HepG2 (cell line): ENCODE measurements around the gene ODC1. TPM values are rescaled to one million over a fixed set of nuclear protein-coding genes. Genes with fewer than 3 reads are reported as not detected.

Experiments used
- CCDC6 ChIP-seq: sonication (generic); formaldehyde crosslinking; IDR thresholded peaks from 2 replicates; pipeline ENCODE4 v1.8.1; 2022; ENCODE audit warnings: mild to moderate bottlenecking, missing genetic modification reagents, moderate library complexity
- CENPT ChIP-seq: sonication (generic); formaldehyde crosslinking; IDR thresholded peaks from 2 replicates; pipeline ENCODE4 v1.8.0; 2022; ENCODE audit warnings: low read depth, mild to moderate bottlenecking, moderate library complexity, missing genetic modification reagents
- CREB1 ChIP-seq, 2 experiments: fragments of 450-650 bp in 1 of 2; IDR thresholded peaks; 2 replicates each; pipeline ENCODE4 v1.6.1; 2016 to 2017; ENCODE audit warnings: control low read depth in 1 of 2, mild to moderate bottlenecking in 1 of 2, missing compliant biosample characterization in 1 of 2, missing genetic modification characterization in 1 of 2
- GABPB1 ChIP-seq: IDR thresholded peaks from 2 replicates; pipeline ENCODE4 v1.6.1; 2016; ENCODE audit warnings: mild to moderate bottlenecking, missing genetic modification reagents, moderate library complexity, missing compliant biosample characterization
- HNRNPUL1 ChIP-seq: fragments of 200-400 bp; formaldehyde crosslinking; IDR thresholded peaks from 2 replicates; pipeline ENCODE4 v1.6.1; 2017; ENCODE audit warnings: low read depth, mild to moderate bottlenecking, low read length, moderate library complexity
- IRF1 ChIP-seq: sonication (generic); formaldehyde crosslinking; IDR thresholded peaks from 2 replicates; pipeline ENCODE4 v1.4.0; 2020; ENCODE audit warnings: low read depth, mild to moderate bottlenecking, missing genetic modification reagents
- NFYB ChIP-seq: sonication (generic); formaldehyde crosslinking; IDR thresholded peaks from 2 replicates; pipeline ENCODE4 v1.4.0; 2020; ENCODE audit warnings: missing genetic modification reagents
- NFYC ChIP-seq: IDR thresholded peaks from 2 replicates; pipeline ENCODE4 v1.6.1; 2016; ENCODE audit warnings: missing genetic modification reagents, missing compliant biosample characterization
- PATZ1 ChIP-seq: sonication (generic); formaldehyde crosslinking; IDR thresholded peaks from 2 replicates; pipeline ENCODE4 v1.4.0; 2020; ENCODE audit warnings: missing genetic modification reagents
- PREB ChIP-seq: sonication (generic); formaldehyde crosslinking; IDR thresholded peaks from 2 replicates; pipeline ENCODE4 v1.4.0; 2020; ENCODE audit warnings: missing genetic modification reagents
- SMAD9 ChIP-seq: sonication (generic); formaldehyde crosslinking; IDR thresholded peaks from 2 replicates; pipeline ENCODE4 v1.5.1; 2020; ENCODE audit warnings: mild to moderate bottlenecking, missing genetic modification reagents
- SNAI1 ChIP-seq: sonication (generic); formaldehyde crosslinking; IDR thresholded peaks from 2 replicates; pipeline ENCODE4 v1.5.0; 2020; ENCODE audit warnings: mild to moderate bottlenecking, missing genetic modification reagents, borderline replicate concordance
- TGIF2 ChIP-seq: IDR thresholded peaks from 2 replicates; pipeline ENCODE4 v1.6.1; 2016; ENCODE audit warnings: control low read depth, missing compliant biosample characterization
- THAP11 ChIP-seq: IDR thresholded peaks from 2 replicates; pipeline ENCODE4 v1.6.1; 2016; ENCODE audit warnings: missing biosample characterization, missing genetic modification reagents
- THAP9 ChIP-seq: sonication (generic); formaldehyde crosslinking; IDR thresholded peaks from 2 replicates; pipeline ENCODE4; 2020; ENCODE audit warnings: missing genetic modification reagents, mild to moderate bottlenecking, borderline replicate concordance
- TOPORS ChIP-seq: sonication (generic); formaldehyde crosslinking; IDR thresholded peaks from 2 replicates; pipeline ENCODE4 v1.8.0; 2023; ENCODE audit warnings: mild to moderate bottlenecking, missing genetic modification reagents
- U2AF1 ChIP-seq: fragments of 200-400 bp; formaldehyde crosslinking; optimal IDR thresholded peaks from 2 replicates; pipeline ENCODE3; 2017; ENCODE audit warnings: mild to moderate bottlenecking, low read depth, low read length
- ZNF10 ChIP-seq: sonication (generic); formaldehyde crosslinking; IDR thresholded peaks from 2 replicates; pipeline ENCODE4 v1.4.0; 2020; ENCODE audit warnings: mild to moderate bottlenecking, low read depth, missing genetic modification reagents, borderline replicate concordance
- ZNF143 ChIP-seq: sonication (generic); formaldehyde crosslinking; IDR thresholded peaks from 2 replicates; pipeline ENCODE4 v1.4.0; 2020; ENCODE audit warnings: missing genetic modification reagents
- ZNF335 ChIP-seq: sonication (generic); formaldehyde crosslinking; IDR thresholded peaks from 2 replicates; pipeline ENCODE4 v1.4.0; 2020; ENCODE audit warnings: missing genetic modification reagents
- ZNF501 ChIP-seq: sonication (generic); formaldehyde crosslinking; IDR thresholded peaks from 2 replicates; pipeline ENCODE4 v1.5.1; 2020; ENCODE audit warnings: mild to moderate bottlenecking, moderate library complexity, missing genetic modification reagents
- ZNF605 ChIP-seq: sonication (generic); formaldehyde crosslinking; IDR thresholded peaks from 2 replicates; pipeline ENCODE4 v1.8.0; 2022; ENCODE audit warnings: mild to moderate bottlenecking, missing genetic modification reagents
- ZNF850 ChIP-seq: sonication (generic); formaldehyde crosslinking; conservative IDR thresholded peaks from 2 replicates; pipeline ENCODE4 v1.9.0; 2021; ENCODE audit warnings: mild to moderate bottlenecking, missing genetic modification reagents
- polyA plus RNA-seq, 8 experiments: library from polyadenylated mRNA; depleted of rRNA in 3 of 8; stranded (reverse) in 7 of 8; unstranded in 1 of 8; fragments of >200 nt; fragmentation: Illumina TruSeq in 4 of 8; extraction: Trizol in 4 of 8; gene quantifications; 2 replicates each; pipeline versions ENCODE4 v1.2.1 to v1.2.3, GENCODE V29; 2011 to 2016; ENCODE audit warnings: low read depth in 4 of 8, missing spikeins in 1 of 8, mixed read lengths in 1 of 8; ENCODE audit not compliant: insufficient read depth in 1 of 8
- total RNA-seq, 5 experiments: library from RNA; depleted of rRNA; stranded (reverse); fragments of >200 nt; fragmentation: Illumina TruSeq; extraction: Trizol; gene quantifications; 2 replicates each; pipeline ENCODE4 v1.2.3, GENCODE V29; 2016; ENCODE audit warnings: low read depth in 1 of 5

ODC1 gene
- total and polyA plus RNA-seq, 2 of the 13 experiments (the other 11 are each of a cell fraction or from before 2014, with no cell fraction given), result 142 to 371 TPM

- TF ChIP-seq HNRNPUL1 (no peak), PATZ1 (no peak), ZNF10 (CRISPR knock-in tag) (no peak), CCDC6 (CRISPR knock-in tag) (no peak), IRF1 (CRISPR knock-in tag) (no peak), CENPT (no peak), ZNF501 (CRISPR knock-in tag) (0 out of 2 replicates have a peak, but pooled peaks have one; percentile 32), GABPB1 (CRISPR knock-in tag) (peak; percentile 75), NFYB (CRISPR knock-in tag) (peak; percentile 81), THAP9 (CRISPR knock-in tag) (peak; percentile 22; the same call in 1 of the 2 replicates), ZNF850 (no peak), PREB (CRISPR knock-in tag) (no peak), ZNF143 (CRISPR knock-in tag) (peak; percentile 91), TGIF2 (CRISPR knock-in tag) (no peak), ZNF605 (CRISPR knock-in tag) (0 out of 2 replicates have a peak, but pooled peaks have one; percentile 30), NFYC (CRISPR knock-in tag) (peak; percentile 89), ZNF335 (CRISPR knock-in tag) (no peak), SMAD9 (no peak), TOPORS (no peak), U2AF1 (no peak), THAP11 (CRISPR knock-in tag) (peak; percentile 98), SNAI1 (no peak), CREB1 (IDR thresholded peaks at IDR 0.05) (no peak), CREB1 (CRISPR knock-in tag; IDR thresholded peaks at IDR 0.05) (peak; percentile 81)
Observed at GRCh38 chr2:10412380-10412779, 35.7 kb downstream of the ODC1 start (continued).
